Measurements from ENCODE around the gene PTCH2.

PTCH2 gene

GRCh38 chr1:44790968-44791801 is 51.9 kb downstream of the PTCH2 start:
- in situ Hi-C loops (cut with HindIII; ENCODE audit: low sequenced_read_pairs) = no loop called here
- no peak for TF ChIP-seq CTCF (IDR thresholded peaks at IDR 0.05; ENCODE audit: low read depth, low read length, missing control alignments)
- DNase-seq (ENCODE audit: low read depth) = no peak
- H3K4me3 ChIP-seq (ENCODE audit: low read depth, low read length) = no peak overlapping the region

GRCh38 chr1:44788120-44788860 is 54.8 kb downstream of the PTCH2 start, which contains the start of gene BEST4:
Gene BEST4, minus strand, starts transcription at chr1:44788170. Its CDS starts 465 bp downstream, at chr1:44787705.
- no peak for TF ChIP-seq CTCF (IDR thresholded peaks at IDR 0.05; ENCODE audit: low read depth, low read length, missing control alignments)
- in situ Hi-C loops (cut with HindIII; ENCODE audit: low sequenced_read_pairs) = no loop called here
- H3K4me3 ChIP-seq (ENCODE audit: low read depth, low read length) = no peak within 1 kb of the TSS
- DNase-seq (ENCODE audit: low read depth) = no peak

GRCh38 chr1:44787506-44787905 is 55.5 kb downstream of the PTCH2 start:
- in situ Hi-C loops (cut with HindIII; ENCODE audit: low sequenced_read_pairs) = no loop called here
- DNase-seq (ENCODE audit: low read depth) = no peak
- no peak for TF ChIP-seq CTCF (IDR thresholded peaks at IDR 0.05; ENCODE audit: low read depth, low read length, missing control alignments)
- H3K4me3 ChIP-seq (ENCODE audit: low read depth, low read length) = no peak overlapping the region

- TF ChIP-seq CTCF (IDR thresholded peaks at IDR 0.05; ENCODE audit: low read depth, low read length, missing control alignments) = no peak
- no peak for DNase-seq (ENCODE audit: low read depth)
- in situ Hi-C loops (cut with HindIII; ENCODE audit: low sequenced_read_pairs) = no loop called here
- no peak overlapping the region for H3K4me3 ChIP-seq (ENCODE audit: low read depth, low read length)
These were observed 56.1 kb downstream of the PTCH2 start for GRCh38 chr1:44786841-44787426.

- in situ Hi-C loops (cut with HindIII; ENCODE audit: low sequenced_read_pairs) = no loop called here
- peak overlapping the region; percentile 28 for H3K4me3 ChIP-seq (ENCODE audit: low read depth, low read length)
- peak; percentile 99 for TF ChIP-seq CTCF (IDR thresholded peaks at IDR 0.05; ENCODE audit: low read depth, low read length, missing control alignments)
- DNase-seq (ENCODE audit: low read depth) = no peak
These were observed 56.8 kb downstream of the PTCH2 start for GRCh38 chr1:44786138-44786840.
